Osteoblast (primary cell): ENCODE results near the gene LDB3. TPM values are rescaled to one million over a fixed set of nuclear protein-coding genes. Genes with fewer than 3 reads are reported as not detected.

Experiments
- DNase-seq: peaks from one replicate; pipeline ENCODE4 v3.0.0; 2011; ENCODE audit warnings: low spot score, mixed read lengths; ENCODE audit not compliant: insufficient read length; ENCODE audit errors: missing footprints
- H2AFZ ChIP-seq: 2 replicates; pipeline ENCODE4 v1.6.0; 2011; ENCODE audit warnings: mild to moderate bottlenecking, low read length
- H3K27ac ChIP-seq: 2 replicates; pipeline ENCODE4 v1.5.1; 2011; ENCODE audit warnings: mild to moderate bottlenecking, low read depth, low read length, moderate library complexity
- H3K27me3 ChIP-seq: 2 replicates; pipeline ENCODE4 v1.6.0; 2012; ENCODE audit warnings: mild to moderate bottlenecking, control low read depth, inconsistent platforms, low read length, moderate library complexity; ENCODE audit not compliant: insufficient read depth
- H3K36me3 ChIP-seq: 2 replicates; pipeline ENCODE4 v1.5.1; 2011; ENCODE audit warnings: mild to moderate bottlenecking, low read length, control low read depth, moderate library complexity; ENCODE audit not compliant: insufficient read depth
- H3K4me1 ChIP-seq: 2 replicates; pipeline ENCODE4 v1.5.1; 2011; ENCODE audit warnings: mild to moderate bottlenecking, low read length, control low read depth, moderate library complexity; ENCODE audit not compliant: insufficient read depth
- H3K4me2 ChIP-seq: 2 replicates; pipeline ENCODE4 v1.6.0; 2011; ENCODE audit warnings: mild to moderate bottlenecking, low read length; ENCODE audit not compliant: insufficient read depth
- H3K4me3 ChIP-seq: fragments of 200-600 bp; sonication (generic); 3 replicates; pipeline ENCODE4 v1.5.1; 2012; ENCODE audit warnings: mild to moderate bottlenecking, low read length, inconsistent platforms; ENCODE audit not compliant: insufficient read depth
- H3K79me2 ChIP-seq: 2 replicates; pipeline ENCODE4 v1.6.0; 2012; ENCODE audit warnings: mild to moderate bottlenecking, low read length, control low read depth, inconsistent platforms; ENCODE audit not compliant: insufficient read depth
- H3K9me3 ChIP-seq: 2 replicates; pipeline ENCODE4 v1.5.1; 2011; ENCODE audit warnings: low read depth, low read length, control low read depth
- H4K20me1 ChIP-seq: 2 replicates; pipeline ENCODE4 v1.6.0; 2012; ENCODE audit warnings: mild to moderate bottlenecking, low read length, control low read depth; ENCODE audit not compliant: insufficient read depth
- total RNA-seq: library from RNA; depleted of rRNA; stranded (reverse); fragments of >200 nt; gene quantifications from 2 replicates; pipeline ENCODE4 v1.2.3, GENCODE V29; 2012
- TF ChIP-seq, protein P1 (sequence below): IDR thresholded peaks from 2 replicates; pipeline ENCODE4 v1.5.1; 2011; ENCODE audit warnings: mild to moderate bottlenecking, low read depth, low read length, moderate library complexity; ENCODE audit errors: extremely low read depth

LDB3 gene
- total RNA-seq, 1 donor, result under 0.01 TPM

- peak; percentile 96 for DNase-seq
- H2AFZ ChIP-seq, result no peak overlapping the region
Measured at GRCh38 chr10:86673827-86674581, 5.7 kb downstream of the LDB3 start.

GRCh38 chr10:86674912-86675311, 6.6 kb downstream of the LDB3 start:
- no peak overlapping the region for H3K4me3 ChIP-seq
- no peak overlapping the region for H3K27ac ChIP-seq
- no peaks in the 10 kb centered on the region for H3K4me1 ChIP-seq
- no peaks in the 10 kb centered on the region for H3K9me3 ChIP-seq
- DNase-seq, result no peak
- no peak overlapping the region for H3K4me2 ChIP-seq
- H3K79me2 ChIP-seq, result no peaks in the 10 kb centered on the region
- H3K27me3 ChIP-seq, result no peaks in the 10 kb centered on the region
- TF ChIP-seq, protein P1, sequence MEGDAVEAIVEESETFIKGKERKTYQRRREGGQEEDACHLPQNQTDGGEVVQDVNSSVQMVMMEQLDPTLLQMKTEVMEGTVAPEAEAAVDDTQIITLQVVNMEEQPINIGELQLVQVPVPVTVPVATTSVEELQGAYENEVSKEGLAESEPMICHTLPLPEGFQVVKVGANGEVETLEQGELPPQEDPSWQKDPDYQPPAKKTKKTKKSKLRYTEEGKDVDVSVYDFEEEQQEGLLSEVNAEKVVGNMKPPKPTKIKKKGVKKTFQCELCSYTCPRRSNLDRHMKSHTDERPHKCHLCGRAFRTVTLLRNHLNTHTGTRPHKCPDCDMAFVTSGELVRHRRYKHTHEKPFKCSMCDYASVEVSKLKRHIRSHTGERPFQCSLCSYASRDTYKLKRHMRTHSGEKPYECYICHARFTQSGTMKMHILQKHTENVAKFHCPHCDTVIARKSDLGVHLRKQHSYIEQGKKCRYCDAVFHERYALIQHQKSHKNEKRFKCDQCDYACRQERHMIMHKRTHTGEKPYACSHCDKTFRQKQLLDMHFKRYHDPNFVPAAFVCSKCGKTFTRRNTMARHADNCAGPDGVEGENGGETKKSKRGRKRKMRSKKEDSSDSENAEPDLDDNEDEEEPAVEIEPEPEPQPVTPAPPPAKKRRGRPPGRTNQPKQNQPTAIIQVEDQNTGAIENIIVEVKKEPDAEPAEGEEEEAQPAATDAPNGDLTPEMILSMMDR, result no peak
- H4K20me1 ChIP-seq, result no peaks in the 10 kb centered on the region
- no peak overlapping the region for H2AFZ ChIP-seq
- H3K36me3 ChIP-seq, result no peaks in the 10 kb centered on the region

More at GRCh38 chr10:86673827-86674581, 5.7 kb downstream of the LDB3 start:
- Histone ChIP-seq H3K79me2 (no peaks in the 10 kb centered on the region), H3K4me3 (no peak overlapping the region), H4K20me1 (no peaks in the 10 kb centered on the region), H3K4me2 (no peak overlapping the region), H3K36me3 (no peaks in the 10 kb centered on the region), H3K27me3 (no peaks in the 10 kb centered on the region), H3K27ac (no peak overlapping the region), H3K4me1 (peaks cover 2% of the 10 kb centered on the region), H3K9me3 (no peaks in the 10 kb centered on the region)
- TF ChIP-seq, protein P1, result no peak

DNA sequence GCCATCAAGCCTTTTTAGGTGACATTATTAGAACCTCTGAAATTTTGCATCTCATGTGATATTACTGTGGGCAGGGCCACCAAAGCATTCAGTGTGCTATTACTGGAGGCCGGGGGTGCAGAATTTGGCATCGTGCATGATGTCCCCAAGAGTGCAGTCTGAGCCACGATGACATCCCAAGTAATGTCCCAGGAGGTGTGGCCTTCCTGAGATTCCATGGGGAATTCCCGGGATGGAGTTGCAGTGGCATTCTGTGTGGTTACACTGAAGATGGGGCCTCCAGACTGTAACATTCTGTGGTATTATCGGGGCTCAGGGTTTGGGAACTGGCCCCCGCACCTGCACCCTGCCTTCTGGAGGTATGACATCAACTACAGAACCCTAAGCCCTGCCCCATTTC, 9.1 kb downstream of the LDB3 start:
- no peaks in the 10 kb centered on the region for H3K9me3 ChIP-seq
- no peak for DNase-seq
- no peak overlapping the region for H3K4me2 ChIP-seq
- TF ChIP-seq, protein P1, result no peak
- no peaks in the 10 kb centered on the region for H4K20me1 ChIP-seq
- H3K27ac ChIP-seq, result no peak overlapping the region
- no peaks in the 10 kb centered on the region for H3K36me3 ChIP-seq
- H2AFZ ChIP-seq, result no peak overlapping the region
- no peaks in the 10 kb centered on the region for H3K27me3 ChIP-seq
- no peak overlapping the region for H3K4me3 ChIP-seq
- H3K4me1 ChIP-seq, result no peaks in the 10 kb centered on the region
- H3K79me2 ChIP-seq, result no peaks in the 10 kb centered on the region

- no peaks in the 10 kb centered on the region for H3K9me3 ChIP-seq
- H4K20me1 ChIP-seq, result no peaks in the 10 kb centered on the region
- no peaks in the 10 kb centered on the region for H3K4me1 ChIP-seq
- H2AFZ ChIP-seq, result no peak overlapping the region
- no peak overlapping the region for H3K27ac ChIP-seq
- H3K79me2 ChIP-seq, result no peaks in the 10 kb centered on the region
- H3K36me3 ChIP-seq, result no peaks in the 10 kb centered on the region
- no peak overlapping the region for H3K4me3 ChIP-seq
- no peak for DNase-seq
- H3K27me3 ChIP-seq, result no peaks in the 10 kb centered on the region
- H3K4me2 ChIP-seq, result no peak overlapping the region
- TF ChIP-seq, protein P1, result no peak
Measured at GRCh38 chr10:86678999-86679792, 10.9 kb downstream of the LDB3 start.
